Liver (tissue), 9 donors: ENCODE data around the gene DNAJA2. TPM values are rescaled to one million over a fixed set of nuclear protein-coding genes. Genes with fewer than 3 reads are reported as not detected.
A peak's percentile ranks its signal among the peaks of the same experiment; 100 is the strongest.

ENCODE experiments used
- DNase-seq: peaks from one replicate; pipeline ENCODE4 v3.0.0-alpha.2; 2017; ENCODE audit warnings: low spot score
- H3K27ac ChIP-seq, 2 donors: one replicate each; pipeline ENCODE4 v1.7.0; 2013; ENCODE audit warnings: inconsistent platforms in 2 of 2, low read length in 2 of 2, control low read depth in 1 of 2, low read depth in 1 of 2, mild to moderate bottlenecking in 1 of 2
- H3K27me3 ChIP-seq, 4 donors: one replicate each; pipeline versions ENCODE4 v1.6.1 to v1.7.0; 2013; ENCODE audit warnings: low read length in 3 of 4, inconsistent platforms in 1 of 4, mild to moderate bottlenecking in 1 of 4, moderate library complexity in 1 of 4; ENCODE audit not compliant: control insufficient read depth in 4 of 4, insufficient read depth in 4 of 4
- H3K36me3 ChIP-seq, 4 donors: one replicate each; pipeline versions ENCODE4 v1.6.1 to v1.7.0; 2013; ENCODE audit warnings: low read length in 3 of 4, mild to moderate bottlenecking in 3 of 4, low read depth in 1 of 4, moderate library complexity in 1 of 4; ENCODE audit not compliant: control insufficient read depth in 4 of 4, insufficient read depth in 3 of 4
- H3K4me1 ChIP-seq, 4 donors: one replicate each; pipeline versions ENCODE4 v1.6.1 to v1.7.0; 2013; ENCODE audit warnings: low read length in 3 of 4, mild to moderate bottlenecking in 3 of 4, moderate library complexity in 1 of 4; ENCODE audit not compliant: control insufficient read depth in 4 of 4, insufficient read depth in 4 of 4
- H3K4me3 ChIP-seq, 3 donors: one replicate each; pipeline versions ENCODE4 v1.6.1 to v1.7.0; 2013; ENCODE audit warnings: low read length in 3 of 3, control low read depth in 1 of 3, low read depth in 1 of 3, mild to moderate bottlenecking in 1 of 3
- H3K9ac ChIP-seq, 2 donors: one replicate each; pipeline ENCODE4 v1.7.0; 2013; ENCODE audit warnings: low read length in 2 of 2, mild to moderate bottlenecking in 2 of 2, moderate library complexity in 2 of 2, control low read depth in 1 of 2, low read depth in 1 of 2
- H3K9me3 ChIP-seq, 4 donors: one replicate each; pipeline versions ENCODE4 v1.6.1 to v1.7.0; 2013; ENCODE audit warnings: low read length in 3 of 4; ENCODE audit not compliant: control insufficient read depth in 4 of 4
- EGR1 ChIP-seq, 2 donors: IDR thresholded peaks; 2 replicates each; pipeline ENCODE4 v1.6.1; 2016 to 2018; ENCODE audit warnings: antibody characterized with exemption in 2 of 2, low read depth in 2 of 2
- FOXA1 ChIP-seq: IDR thresholded peaks from 2 replicates; pipeline ENCODE4 v1.6.1; 2016; ENCODE audit warnings: antibody characterized with exemption
- FOXA2 ChIP-seq: IDR thresholded peaks from 2 replicates; pipeline ENCODE4 v1.6.1; 2016; ENCODE audit warnings: antibody characterized with exemption
- GABPA ChIP-seq, 2 donors: IDR thresholded peaks in 1 of 2; conservative IDR thresholded peaks in 1 of 2; 2 replicates each; pipeline ENCODE4 v1.6.1; 2016; ENCODE audit warnings: antibody characterized with exemption in 2 of 2, mild to moderate bottlenecking in 1 of 2, moderate library complexity in 1 of 2
- HNF4A ChIP-seq, 2 donors: conservative IDR thresholded peaks; 2 replicates each; pipeline ENCODE4 v1.6.1; 2016; ENCODE audit warnings: antibody characterized with exemption in 2 of 2, mild to moderate bottlenecking in 2 of 2
- HNF4G ChIP-seq: IDR thresholded peaks from 2 replicates; pipeline ENCODE4 v1.6.1; 2016; ENCODE audit warnings: antibody characterized with exemption
- JUND ChIP-seq, 2 donors: IDR thresholded peaks; 2 replicates each; pipeline ENCODE4 v1.6.1; 2016; ENCODE audit warnings: antibody characterized with exemption in 2 of 2
- NR2F2 ChIP-seq: IDR thresholded peaks from 2 replicates; pipeline ENCODE4 v1.6.1; 2016; ENCODE audit warnings: antibody characterized with exemption
- RAD21 ChIP-seq, 2 donors: IDR thresholded peaks; 2 replicates each; pipeline ENCODE4 v1.6.1; 2016; ENCODE audit warnings: antibody characterized with exemption in 2 of 2, mild to moderate bottlenecking in 2 of 2
- RXRA ChIP-seq, 2 donors: IDR thresholded peaks; 2 replicates each; pipeline ENCODE4 v1.6.1; 2017 to 2018; ENCODE audit warnings: antibody characterized with exemption in 2 of 2, mild to moderate bottlenecking in 1 of 2
- SP1 ChIP-seq: IDR thresholded peaks from 2 replicates; pipeline ENCODE4 v1.6.1; 2018; ENCODE audit warnings: antibody characterized with exemption, mild to moderate bottlenecking
- TAF1 ChIP-seq: conservative IDR thresholded peaks from 2 replicates; pipeline ENCODE4 v1.6.1; 2016; ENCODE audit warnings: antibody characterized with exemption, mild to moderate bottlenecking
- YY1 ChIP-seq: IDR thresholded peaks from 2 replicates; pipeline ENCODE4 v1.6.1; 2016; ENCODE audit warnings: antibody characterized with exemption, mild to moderate bottlenecking
- WGBS: extraction: QIAGEN DNeasy Blood & Tissue Kit; methylation state at CpG from one replicate; pipeline ENCODE4 v1.1.7; 2013; 5-methylcytosine and 5-hydroxymethylcytosine counted together
- polyA plus RNA-seq, 2 donors: library from polyadenylated mRNA; stranded (reverse) in 1 of 2; unstranded in 1 of 2; fragments of 200-250 nt in 1 of 2; fragments of >200 nt in 1 of 2; fragmentation: Nextera tagmentation in 1 of 2; extraction: Ambion mirVana in 1 of 2; gene quantifications; one replicate each; pipeline versions ENCODE4 v1.2.1 to v1.2.3, GENCODE V29; 2013 to 2015
- total RNA-seq, 2 donors: library from RNA; depleted of rRNA; stranded (reverse); fragments of >200 nt; gene quantifications; one replicate each; pipeline ENCODE4 v1.2.3, GENCODE V29; 2014
- TF ChIP-seq, protein P1 (sequence below): IDR thresholded peaks from 2 replicates; pipeline ENCODE4 v1.6.1; 2016; ENCODE audit warnings: antibody characterized with exemption
- TF ChIP-seq, protein P2 (sequence below): IDR thresholded peaks from 2 replicates; pipeline ENCODE4 v1.6.1; 2016; ENCODE audit warnings: antibody characterized with exemption
- TF ChIP-seq, protein P3 (sequence below): IDR thresholded peaks from 2 replicates; pipeline ENCODE4 v1.6.1; 2016; ENCODE audit warnings: antibody characterized with exemption
- TF ChIP-seq, protein P4 (sequence below): IDR thresholded peaks from 2 replicates; pipeline ENCODE4 v1.6.1; 2016; ENCODE audit warnings: antibody characterized with exemption, mild to moderate bottlenecking
- TF ChIP-seq, protein P5 (sequence below): fragments of 150-350 bp; IDR thresholded peaks from 2 replicates; pipeline ENCODE4 v1.5.1; 2017; ENCODE audit warnings: improper control_type of control experiment, low read depth, low read length; ENCODE audit not compliant: missing input control
- donor health status: healthy.
- donor health status: healthy.
- donor health status: healthy.
- donor health status: healthy.
- donor health status: healthy.

Gene DNAJA2
- total and polyA plus RNA-seq, 4 donors = 22.7 to 32.8 (median 25.5) TPM

DNA sequence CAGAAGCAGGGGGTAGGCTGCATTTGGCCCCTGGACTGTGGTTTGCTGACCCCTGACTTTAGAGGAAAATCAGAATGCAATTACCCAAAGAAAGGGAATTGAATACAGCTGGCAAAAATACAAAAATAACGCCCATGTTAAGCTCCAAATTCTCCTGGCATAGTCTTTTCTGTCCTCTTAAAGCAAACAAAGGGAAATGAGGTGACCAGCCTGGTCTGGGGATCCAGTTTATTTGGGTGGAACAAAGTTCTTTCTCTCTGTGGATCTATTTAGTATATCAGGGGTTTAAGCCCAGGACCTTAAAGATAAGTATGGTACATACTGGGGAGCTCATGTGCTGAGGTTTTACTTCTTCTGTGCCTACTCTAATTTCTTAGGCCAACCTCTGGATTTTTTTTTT, 23.5 kb downstream of the DNAJA2 start:
- Histone ChIP-seq H3K36me3 (peaks cover 0 to 6% (median 3%) of the 10 kb centered on the region in 4 donors), H3K27ac (peak overlapping the region in 1 of 2 donors; percentile 18), H3K27me3 (no peaks in the 10 kb centered on the region), H3K4me1 (peaks cover 0 to 17% (median 11%) of the 10 kb centered on the region in 4 donors), H3K4me3 (no peak overlapping the region), H3K9ac (no peak overlapping the region), H3K9me3 (no peaks in the 10 kb centered on the region)
- TF ChIP-seq GABPA (IDR thresholded peaks at IDR 0.05 in 1 of 2, conservative IDR thresholded peaks at IDR 0.05 in 1 of 2) (no peak), EGR1 (IDR thresholded peaks at IDR 0.05; ENCODE audit: low read depth in 2 of 2) (no peak), SP1 (peak; percentile 25), JUND (IDR thresholded peaks at IDR 0.05) (no peak), HNF4G (no peak), YY1 (peak; percentile 15), HNF4A (conservative IDR thresholded peaks at IDR 0.05) (peak; percentile 11 to 42), RAD21 (IDR thresholded peaks at IDR 0.05) (no peak), RXRA (IDR thresholded peaks at IDR 0.05) (peak; percentile 11), NR2F2 (no peak), FOXA1 (no peak), TAF1 (no peak), FOXA2 (no peak)
- TF ChIP-seq, protein P1, sequence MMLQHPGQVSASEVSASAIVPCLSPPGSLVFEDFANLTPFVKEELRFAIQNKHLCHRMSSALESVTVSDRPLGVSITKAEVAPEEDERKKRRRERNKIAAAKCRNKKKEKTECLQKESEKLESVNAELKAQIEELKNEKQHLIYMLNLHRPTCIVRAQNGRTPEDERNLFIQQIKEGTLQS = no peak
- TF ChIP-seq, protein P2, sequence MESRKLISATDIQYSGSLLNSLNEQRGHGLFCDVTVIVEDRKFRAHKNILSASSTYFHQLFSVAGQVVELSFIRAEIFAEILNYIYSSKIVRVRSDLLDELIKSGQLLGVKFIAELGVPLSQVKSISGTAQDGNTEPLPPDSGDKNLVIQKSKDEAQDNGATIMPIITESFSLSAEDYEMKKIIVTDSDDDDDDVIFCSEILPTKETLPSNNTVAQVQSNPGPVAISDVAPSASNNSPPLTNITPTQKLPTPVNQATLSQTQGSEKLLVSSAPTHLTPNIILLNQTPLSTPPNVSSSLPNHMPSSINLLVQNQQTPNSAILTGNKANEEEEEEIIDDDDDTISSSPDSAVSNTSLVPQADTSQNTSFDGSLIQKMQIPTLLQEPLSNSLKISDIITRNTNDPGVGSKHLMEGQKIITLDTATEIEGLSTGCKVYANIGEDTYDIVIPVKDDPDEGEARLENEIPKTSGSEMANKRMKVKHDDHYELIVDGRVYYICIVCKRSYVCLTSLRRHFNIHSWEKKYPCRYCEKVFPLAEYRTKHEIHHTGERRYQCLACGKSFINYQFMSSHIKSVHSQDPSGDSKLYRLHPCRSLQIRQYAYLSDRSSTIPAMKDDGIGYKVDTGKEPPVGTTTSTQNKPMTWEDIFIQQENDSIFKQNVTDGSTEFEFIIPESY = no peak
- TF ChIP-seq, protein P3, sequence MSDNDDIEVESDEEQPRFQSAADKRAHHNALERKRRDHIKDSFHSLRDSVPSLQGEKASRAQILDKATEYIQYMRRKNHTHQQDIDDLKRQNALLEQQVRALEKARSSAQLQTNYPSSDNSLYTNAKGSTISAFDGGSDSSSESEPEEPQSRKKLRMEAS = no peak
- TF ChIP-seq, protein P4, sequence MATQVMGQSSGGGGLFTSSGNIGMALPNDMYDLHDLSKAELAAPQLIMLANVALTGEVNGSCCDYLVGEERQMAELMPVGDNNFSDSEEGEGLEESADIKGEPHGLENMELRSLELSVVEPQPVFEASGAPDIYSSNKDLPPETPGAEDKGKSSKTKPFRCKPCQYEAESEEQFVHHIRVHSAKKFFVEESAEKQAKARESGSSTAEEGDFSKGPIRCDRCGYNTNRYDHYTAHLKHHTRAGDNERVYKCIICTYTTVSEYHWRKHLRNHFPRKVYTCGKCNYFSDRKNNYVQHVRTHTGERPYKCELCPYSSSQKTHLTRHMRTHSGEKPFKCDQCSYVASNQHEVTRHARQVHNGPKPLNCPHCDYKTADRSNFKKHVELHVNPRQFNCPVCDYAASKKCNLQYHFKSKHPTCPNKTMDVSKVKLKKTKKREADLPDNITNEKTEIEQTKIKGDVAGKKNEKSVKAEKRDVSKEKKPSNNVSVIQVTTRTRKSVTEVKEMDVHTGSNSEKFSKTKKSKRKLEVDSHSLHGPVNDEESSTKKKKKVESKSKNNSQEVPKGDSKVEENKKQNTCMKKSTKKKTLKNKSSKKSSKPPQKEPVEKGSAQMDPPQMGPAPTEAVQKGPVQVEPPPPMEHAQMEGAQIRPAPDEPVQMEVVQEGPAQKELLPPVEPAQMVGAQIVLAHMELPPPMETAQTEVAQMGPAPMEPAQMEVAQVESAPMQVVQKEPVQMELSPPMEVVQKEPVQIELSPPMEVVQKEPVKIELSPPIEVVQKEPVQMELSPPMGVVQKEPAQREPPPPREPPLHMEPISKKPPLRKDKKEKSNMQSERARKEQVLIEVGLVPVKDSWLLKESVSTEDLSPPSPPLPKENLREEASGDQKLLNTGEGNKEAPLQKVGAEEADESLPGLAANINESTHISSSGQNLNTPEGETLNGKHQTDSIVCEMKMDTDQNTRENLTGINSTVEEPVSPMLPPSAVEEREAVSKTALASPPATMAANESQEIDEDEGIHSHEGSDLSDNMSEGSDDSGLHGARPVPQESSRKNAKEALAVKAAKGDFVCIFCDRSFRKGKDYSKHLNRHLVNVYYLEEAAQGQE = no peak
- TF ChIP-seq, protein P5, sequence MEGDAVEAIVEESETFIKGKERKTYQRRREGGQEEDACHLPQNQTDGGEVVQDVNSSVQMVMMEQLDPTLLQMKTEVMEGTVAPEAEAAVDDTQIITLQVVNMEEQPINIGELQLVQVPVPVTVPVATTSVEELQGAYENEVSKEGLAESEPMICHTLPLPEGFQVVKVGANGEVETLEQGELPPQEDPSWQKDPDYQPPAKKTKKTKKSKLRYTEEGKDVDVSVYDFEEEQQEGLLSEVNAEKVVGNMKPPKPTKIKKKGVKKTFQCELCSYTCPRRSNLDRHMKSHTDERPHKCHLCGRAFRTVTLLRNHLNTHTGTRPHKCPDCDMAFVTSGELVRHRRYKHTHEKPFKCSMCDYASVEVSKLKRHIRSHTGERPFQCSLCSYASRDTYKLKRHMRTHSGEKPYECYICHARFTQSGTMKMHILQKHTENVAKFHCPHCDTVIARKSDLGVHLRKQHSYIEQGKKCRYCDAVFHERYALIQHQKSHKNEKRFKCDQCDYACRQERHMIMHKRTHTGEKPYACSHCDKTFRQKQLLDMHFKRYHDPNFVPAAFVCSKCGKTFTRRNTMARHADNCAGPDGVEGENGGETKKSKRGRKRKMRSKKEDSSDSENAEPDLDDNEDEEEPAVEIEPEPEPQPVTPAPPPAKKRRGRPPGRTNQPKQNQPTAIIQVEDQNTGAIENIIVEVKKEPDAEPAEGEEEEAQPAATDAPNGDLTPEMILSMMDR = no peak
- no peak for DNase-seq
- WGBS = 21% methylated on average over 1 of the region's 1 CpG
